Activated naive CD8-positive, alpha-beta T cell treated with anti-CD3 and anti-CD28 coated beads, Interleukin-2, amount 50 U/mL, for 24 hours (primary cell): Measurements from ENCODE around the gene AKR1C1.
"Not testable (repeated sequence)": the region's sequence is repeated elsewhere in the genome, so short reads cannot be mapped to it uniquely, and the experiment has no call there.

Source experiments
- ATAC-seq: fragments of 150-1000 bp; cut with Tn5 transposase; one replicate; pipeline ENCODE4 v1.10.0; 2021
- DNase-seq: peaks from one replicate; pipeline ENCODE4 v3.0.0; 2021
- H3K27ac Mint-ChIP-seq: one replicate; pipeline ENCODE4 v1.8.0; 2021; ENCODE audit warnings: mild to moderate bottlenecking, mixed read lengths
- H3K27me3 Mint-ChIP-seq: one replicate; pipeline ENCODE4 v1.8.0; 2021; ENCODE audit warnings: mixed read lengths
- H3K36me3 Mint-ChIP-seq: one replicate; pipeline ENCODE4 v1.8.0; 2021; ENCODE audit warnings: low read depth, mixed read lengths
- H3K4me1 Mint-ChIP-seq: one replicate; pipeline ENCODE4 v1.8.0; 2021; ENCODE audit warnings: mixed read lengths
- H3K4me3 Mint-ChIP-seq: one replicate; pipeline ENCODE4 v1.8.0; 2021; ENCODE audit warnings: mild to moderate bottlenecking, moderate library complexity, mixed read lengths
- H3K9me3 Mint-ChIP-seq: one replicate; pipeline ENCODE4 v1.8.0; 2021; ENCODE audit warnings: mixed read lengths

AKR1C1 gene

GRCh38 chr10:4984971-4985594 is 21.9 kb downstream of the AKR1C1 start:
- no peak overlapping the region for H3K4me3 Mint-ChIP-seq
- H3K27ac Mint-ChIP-seq: no peak overlapping the region
- H3K36me3 Mint-ChIP-seq: no peaks in the 10 kb centered on the region
- DNase-seq (no peak), ATAC-seq (no peak)
- no peaks in the 10 kb centered on the region for H3K4me1 Mint-ChIP-seq
- no peaks in the 10 kb centered on the region for H3K9me3 Mint-ChIP-seq
- H3K27me3 Mint-ChIP-seq: peaks cover 2% of the 10 kb centered on the region

- H3K4me1 Mint-ChIP-seq, H3K9me3 Mint-ChIP-seq, H3K27me3 Mint-ChIP-seq, DNase-seq, H3K36me3 Mint-ChIP-seq, ATAC-seq, H3K27ac Mint-ChIP-seq, H3K4me3 Mint-ChIP-seq: not testable (repeated sequence)
Measured at GRCh38 chr10:4988000-4988641, 24.9 kb downstream of the AKR1C1 start.

GRCh38 chr10:4990217-4990616 is 27.0 kb downstream of the AKR1C1 start:
- no peak for ATAC-seq
- Mint-ChIP-seq H3K27me3 (no peaks in the 10 kb centered on the region), H3K4me1 (no peaks in the 10 kb centered on the region)

GRCh38 chr10:4991463-4991862 is 28.2 kb downstream of the AKR1C1 start:
- not testable (repeated sequence) for H3K27ac Mint-ChIP-seq, H3K36me3 Mint-ChIP-seq, ATAC-seq, H3K4me1 Mint-ChIP-seq, H3K9me3 Mint-ChIP-seq, H3K4me3 Mint-ChIP-seq, DNase-seq, H3K27me3 Mint-ChIP-seq

More at GRCh38 chr10:4990217-4990616, 27.0 kb downstream of the AKR1C1 start:
- H3K36me3 Mint-ChIP-seq: no peaks in the 10 kb centered on the region
- DNase-seq: no peak
- H3K4me3 Mint-ChIP-seq: no peak overlapping the region
- H3K27ac Mint-ChIP-seq: no peak overlapping the region
- H3K9me3 Mint-ChIP-seq: no peaks in the 10 kb centered on the region

- not testable (repeated sequence) for H3K4me3 Mint-ChIP-seq, H3K27ac Mint-ChIP-seq, H3K9me3 Mint-ChIP-seq, DNase-seq, H3K27me3 Mint-ChIP-seq, H3K36me3 Mint-ChIP-seq, H3K4me1 Mint-ChIP-seq, ATAC-seq
Measured at GRCh38 chr10:4992564-4992963, 29.3 kb downstream of the AKR1C1 start.

GRCh38 chr10:4994260-4994659 is 31.0 kb downstream of the AKR1C1 start:
- ATAC-seq, H3K27ac Mint-ChIP-seq, H3K4me3 Mint-ChIP-seq, H3K9me3 Mint-ChIP-seq, DNase-seq, H3K27me3 Mint-ChIP-seq, H3K36me3 Mint-ChIP-seq, H3K4me1 Mint-ChIP-seq: not testable (repeated sequence)

GRCh38 chr10:4998671-4999070 is 35.5 kb downstream of the AKR1C1 start:
- Mint-ChIP-seq H3K27me3 (peaks cover 1% of the 10 kb centered on the region), H3K27ac (no peak overlapping the region), H3K36me3 (no peaks in the 10 kb centered on the region), H3K9me3 (no peaks in the 10 kb centered on the region), H3K4me3 (no peak overlapping the region), H3K4me1 (no peaks in the 10 kb centered on the region)
- DNase-seq (no peak), ATAC-seq (no peak)

GRCh38 chr10:5002013-5002727 is 39.0 kb downstream of the AKR1C1 start:
- H3K4me1 Mint-ChIP-seq: no peaks in the 10 kb centered on the region
- no peak for ATAC-seq
- H3K4me3 Mint-ChIP-seq: no peak overlapping the region
- H3K36me3 Mint-ChIP-seq: no peaks in the 10 kb centered on the region
- H3K9me3 Mint-ChIP-seq: peaks cover 9% of the 10 kb centered on the region
- no peak for DNase-seq
- H3K27ac Mint-ChIP-seq: no peak overlapping the region
- H3K27me3 Mint-ChIP-seq: peaks cover 1% of the 10 kb centered on the region

- not testable (repeated sequence) for H3K9me3 Mint-ChIP-seq, H3K27me3 Mint-ChIP-seq, H3K27ac Mint-ChIP-seq, H3K36me3 Mint-ChIP-seq, H3K4me3 Mint-ChIP-seq, ATAC-seq, DNase-seq, H3K4me1 Mint-ChIP-seq
Measured at GRCh38 chr10:5003127-5004029, 40.2 kb downstream of the AKR1C1 start, which contains the start of gene AKR1C2. TSS of gene AKR1C2 (minus strand) at chr10:5003857. CDS start at chr10:5003835, 22 bp downstream.

- not testable (repeated sequence) for ATAC-seq, H3K4me1 Mint-ChIP-seq, H3K27ac Mint-ChIP-seq, H3K9me3 Mint-ChIP-seq, H3K4me3 Mint-ChIP-seq, H3K27me3 Mint-ChIP-seq, DNase-seq, H3K36me3 Mint-ChIP-seq
Measured at GRCh38 chr10:5004030-5004385, 40.8 kb downstream of the AKR1C1 start.

GRCh38 chr10:5004501-5004900 is 41.3 kb downstream of the AKR1C1 start:
- not testable (repeated sequence) for ATAC-seq, H3K4me3 Mint-ChIP-seq, H3K4me1 Mint-ChIP-seq

GRCh38 chr10:5008857-5009548 is 45.8 kb downstream of the AKR1C1 start:
- not testable (repeated sequence) for ATAC-seq, H3K27ac Mint-ChIP-seq, DNase-seq, H3K4me3 Mint-ChIP-seq, H3K4me1 Mint-ChIP-seq, H3K9me3 Mint-ChIP-seq, H3K27me3 Mint-ChIP-seq, H3K36me3 Mint-ChIP-seq

More at GRCh38 chr10:5004501-5004900, 41.3 kb downstream of the AKR1C1 start:
- H3K9me3 Mint-ChIP-seq, H3K27ac Mint-ChIP-seq, DNase-seq, H3K27me3 Mint-ChIP-seq, H3K36me3 Mint-ChIP-seq: not testable (repeated sequence)

- not testable (repeated sequence) for H3K36me3 Mint-ChIP-seq, ATAC-seq, H3K27ac Mint-ChIP-seq, DNase-seq, H3K4me1 Mint-ChIP-seq, H3K4me3 Mint-ChIP-seq, H3K9me3 Mint-ChIP-seq, H3K27me3 Mint-ChIP-seq
Measured at GRCh38 chr10:5010043-5010442, 46.8 kb downstream of the AKR1C1 start.

GRCh38 chr10:5011392-5011791 is 48.2 kb downstream of the AKR1C1 start:
- H3K4me3 Mint-ChIP-seq: not testable (repeated sequence)

More at GRCh38 chr10:5011392-5011791, 48.2 kb downstream of the AKR1C1 start:
- H3K36me3 Mint-ChIP-seq, H3K27ac Mint-ChIP-seq, H3K27me3 Mint-ChIP-seq, DNase-seq, ATAC-seq, H3K9me3 Mint-ChIP-seq, H3K4me1 Mint-ChIP-seq: not testable (repeated sequence)
